ENCODE measurements around the gene LCMT1.

DNA sequence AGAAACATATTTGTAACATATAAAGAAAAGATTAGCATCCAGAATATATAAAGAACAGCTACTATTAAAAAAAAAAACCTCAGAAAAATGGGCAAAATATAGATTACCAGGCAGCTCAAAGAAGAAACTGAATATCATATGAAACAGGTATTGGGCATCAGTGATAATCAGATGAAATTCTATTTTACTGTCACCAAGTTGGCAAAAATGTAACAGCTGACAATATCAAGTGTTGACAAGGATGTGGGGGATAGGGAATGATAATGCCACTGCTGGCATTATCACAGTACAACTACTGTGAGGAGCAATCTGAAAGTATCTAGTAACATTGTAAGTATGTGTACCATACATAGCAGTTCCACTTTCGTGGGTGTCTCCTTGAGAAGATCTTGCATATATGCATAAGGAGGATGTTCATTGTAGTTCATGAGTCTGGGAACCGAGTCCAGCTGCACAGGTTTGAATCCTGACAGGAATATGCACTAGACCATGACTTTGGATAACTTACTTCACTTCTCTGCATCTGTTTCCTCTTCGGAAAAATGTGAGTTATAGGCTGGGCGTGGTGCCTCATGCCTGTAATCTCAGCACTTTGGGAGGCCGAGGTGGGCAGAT is 50.3 kb downstream of the LCMT1 start:
- TF ChIP-seq, protein P1, sequence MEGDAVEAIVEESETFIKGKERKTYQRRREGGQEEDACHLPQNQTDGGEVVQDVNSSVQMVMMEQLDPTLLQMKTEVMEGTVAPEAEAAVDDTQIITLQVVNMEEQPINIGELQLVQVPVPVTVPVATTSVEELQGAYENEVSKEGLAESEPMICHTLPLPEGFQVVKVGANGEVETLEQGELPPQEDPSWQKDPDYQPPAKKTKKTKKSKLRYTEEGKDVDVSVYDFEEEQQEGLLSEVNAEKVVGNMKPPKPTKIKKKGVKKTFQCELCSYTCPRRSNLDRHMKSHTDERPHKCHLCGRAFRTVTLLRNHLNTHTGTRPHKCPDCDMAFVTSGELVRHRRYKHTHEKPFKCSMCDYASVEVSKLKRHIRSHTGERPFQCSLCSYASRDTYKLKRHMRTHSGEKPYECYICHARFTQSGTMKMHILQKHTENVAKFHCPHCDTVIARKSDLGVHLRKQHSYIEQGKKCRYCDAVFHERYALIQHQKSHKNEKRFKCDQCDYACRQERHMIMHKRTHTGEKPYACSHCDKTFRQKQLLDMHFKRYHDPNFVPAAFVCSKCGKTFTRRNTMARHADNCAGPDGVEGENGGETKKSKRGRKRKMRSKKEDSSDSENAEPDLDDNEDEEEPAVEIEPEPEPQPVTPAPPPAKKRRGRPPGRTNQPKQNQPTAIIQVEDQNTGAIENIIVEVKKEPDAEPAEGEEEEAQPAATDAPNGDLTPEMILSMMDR (conservative IDR thresholded peaks at IDR 0.05 in 1 of 2, IDR thresholded peaks at IDR 0.05 in 1 of 2; ENCODE audit: low read depth in 1 of 2, low read length in 2 of 2), result no peak
- TF ChIP-seq EZH2 (IDR thresholded peaks at IDR 0.05; ENCODE audit: low read length, missing control alignments), result no peak
